Mucosa of descending colon (tissue), 3 donors: ENCODE results near the gene ERC2. TPM values are rescaled to one million over a fixed set of nuclear protein-coding genes. Genes with fewer than 3 reads are reported as not detected.

Source experiments
- ATAC-seq: fragments of 200-7000 bp; cut with Tn5 transposase; one replicate; pipeline ENCODE4 v1.9.1; 2020; ENCODE audit warnings: mild to moderate bottlenecking, moderate library complexity
- DNase-seq, 3 donors: peaks; one replicate each; pipeline ENCODE4 v3.0.0-alpha.2; 2020
- H3K36me3 ChIP-seq: fragments of 200-600 bp; one replicate; pipeline ENCODE4 v1.8.0; 2021; ENCODE audit warnings: low read depth, mild to moderate bottlenecking
- H3K4me1 ChIP-seq: fragments of 200-600 bp; one replicate; pipeline ENCODE4 v1.8.0; 2021; ENCODE audit warnings: low read depth, mild to moderate bottlenecking
- H3K4me3 ChIP-seq: fragments of 200-600 bp; one replicate; pipeline ENCODE4 v1.8.0; 2021; ENCODE audit warnings: mild to moderate bottlenecking
- H3K9me3 ChIP-seq: fragments of 200-600 bp; one replicate; pipeline ENCODE4 v1.8.0; 2021; ENCODE audit warnings: mild to moderate bottlenecking
- intact Hi-C, 2 donors: fragments of 100-400 bp; cut with DNase I in 1 of 2; cut with micrococcal nuclease in 1 of 2; formaldehyde crosslinking; loops; one replicate each; pipeline versions ENCODE4 v1.11.0 to v1.11.1; 2022; cut with DNase I, micrococcal nuclease
- total RNA-seq, 3 donors: library from RNA; stranded (reverse); fragmentation: NEBNext Ultra II Directional in 2 of 3; extraction: Animal tissue kit (Norgen Biotek cat#: 25700) in 2 of 3; gene quantifications; one replicate each; pipeline versions ENCODE4 v1.2.1 to v1.2.4, GENCODE V29; 2021 to 2023
- TF ChIP-seq, protein P1 (sequence below): fragments of 200-600 bp; IDR thresholded peaks from one replicate; pipeline ENCODE4 v1.8.0; 2022; ENCODE audit warnings: antibody characterized with exemption, mild to moderate bottlenecking
- donor health status: DM: no; HTN: no; CAD: no; lungs with moderate emphysema.
- donor health status: DM: no; HTN: no; CAD: no.
- donor health status: DM: no; HTN: yes; CAD: no.

Gene ERC2
- total RNA-seq, 3 donors from 2014 or later, result 0.06 to 1.8 (median 0.43) TPM

- Histone ChIP-seq H3K4me1 (no peaks in the 10 kb centered on the region), H3K4me3 (no peak overlapping the region), H3K36me3 (no peaks in the 10 kb centered on the region), H3K9me3 (no peaks in the 10 kb centered on the region)
- intact Hi-C loops, result no loop called here
- ATAC-seq (no peak), DNase-seq (no peak)
- TF ChIP-seq, protein P1, sequence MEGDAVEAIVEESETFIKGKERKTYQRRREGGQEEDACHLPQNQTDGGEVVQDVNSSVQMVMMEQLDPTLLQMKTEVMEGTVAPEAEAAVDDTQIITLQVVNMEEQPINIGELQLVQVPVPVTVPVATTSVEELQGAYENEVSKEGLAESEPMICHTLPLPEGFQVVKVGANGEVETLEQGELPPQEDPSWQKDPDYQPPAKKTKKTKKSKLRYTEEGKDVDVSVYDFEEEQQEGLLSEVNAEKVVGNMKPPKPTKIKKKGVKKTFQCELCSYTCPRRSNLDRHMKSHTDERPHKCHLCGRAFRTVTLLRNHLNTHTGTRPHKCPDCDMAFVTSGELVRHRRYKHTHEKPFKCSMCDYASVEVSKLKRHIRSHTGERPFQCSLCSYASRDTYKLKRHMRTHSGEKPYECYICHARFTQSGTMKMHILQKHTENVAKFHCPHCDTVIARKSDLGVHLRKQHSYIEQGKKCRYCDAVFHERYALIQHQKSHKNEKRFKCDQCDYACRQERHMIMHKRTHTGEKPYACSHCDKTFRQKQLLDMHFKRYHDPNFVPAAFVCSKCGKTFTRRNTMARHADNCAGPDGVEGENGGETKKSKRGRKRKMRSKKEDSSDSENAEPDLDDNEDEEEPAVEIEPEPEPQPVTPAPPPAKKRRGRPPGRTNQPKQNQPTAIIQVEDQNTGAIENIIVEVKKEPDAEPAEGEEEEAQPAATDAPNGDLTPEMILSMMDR, result no peak
Observed at GRCh38 chr3:55984626-55985025, 483.6 kb downstream of the ERC2 start.

DNA sequence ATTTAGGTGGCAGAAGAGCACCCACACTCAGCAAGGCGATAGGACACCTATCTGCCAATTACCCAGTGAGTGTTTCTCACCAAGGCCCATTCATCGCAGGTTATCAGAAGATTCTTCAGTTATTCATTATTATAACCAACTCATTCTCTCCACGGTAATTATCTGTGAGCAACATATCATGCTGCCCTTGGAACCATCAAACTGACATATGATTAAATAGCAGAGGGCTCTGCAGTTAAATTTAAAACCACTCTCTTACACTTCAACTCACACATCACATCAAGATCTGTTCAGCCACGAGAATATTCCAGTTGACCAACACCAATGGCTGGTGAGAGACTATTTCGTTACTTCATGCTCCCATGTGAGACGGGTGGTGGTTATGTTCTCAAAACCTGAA, 489.3 kb downstream of the ERC2 start:
- TF ChIP-seq, protein P1, result no peak
- intact Hi-C loops, result no loop called here
- Histone ChIP-seq H3K36me3 (no peaks in the 10 kb centered on the region), H3K4me1 (no peaks in the 10 kb centered on the region), H3K9me3 (no peaks in the 10 kb centered on the region), H3K4me3 (no peak overlapping the region)
- DNase-seq (no peak), ATAC-seq (no peak)

GRCh38 chr3:55974421-55975165, 493.7 kb downstream of the ERC2 start:
- Histone ChIP-seq H3K4me1 (no peaks in the 10 kb centered on the region), H3K36me3 (no peaks in the 10 kb centered on the region), H3K9me3 (no peaks in the 10 kb centered on the region), H3K4me3 (no peak overlapping the region)
- intact Hi-C loops, result no loop called here
- ATAC-seq (no peak), DNase-seq (no peak)
- TF ChIP-seq, protein P1, result no peak

DNA sequence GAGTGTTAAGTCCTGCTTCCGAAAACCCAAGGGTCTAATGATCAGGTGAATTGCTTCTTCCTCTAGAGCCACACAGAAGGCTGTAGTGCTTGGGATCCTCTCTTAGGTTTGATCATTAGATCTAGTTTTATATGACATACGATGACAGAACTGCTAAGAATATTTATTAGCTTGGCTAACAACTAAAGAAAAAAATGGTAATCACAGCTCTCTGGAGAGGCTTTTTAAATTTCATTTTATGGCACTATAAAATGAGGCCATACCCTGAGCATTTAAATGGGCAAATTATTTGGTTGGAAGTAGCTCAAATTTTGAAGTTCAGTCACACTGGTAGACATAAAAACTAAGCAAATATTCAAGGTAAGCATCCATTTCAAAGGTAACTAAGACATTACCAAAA, 498.6 kb downstream of the ERC2 start:
- H3K9me3 ChIP-seq, result no peaks in the 10 kb centered on the region
- intact Hi-C loops, result no loop called here
- no peak for ATAC-seq
- no peak overlapping the region for H3K4me3 ChIP-seq
- H3K4me1 ChIP-seq, result no peaks in the 10 kb centered on the region
- no peak for DNase-seq
- H3K36me3 ChIP-seq, result no peaks in the 10 kb centered on the region
- TF ChIP-seq, protein P1, result no peak

GRCh38 chr3:55968331-55968730, 499.9 kb downstream of the ERC2 start:
- intact Hi-C loops, result no loop called here
- H3K4me3 ChIP-seq, result no peak overlapping the region
- no peaks in the 10 kb centered on the region for H3K4me1 ChIP-seq
- TF ChIP-seq, protein P1, result no peak
- no peaks in the 10 kb centered on the region for H3K9me3 ChIP-seq
- DNase-seq, result no peak
- ATAC-seq, result no peak
- H3K36me3 ChIP-seq, result no peaks in the 10 kb centered on the region
